GM19324 (cell line): ENCODE results near the gene ARID5B.
"Not testable (repeated sequence)": the region's sequence is repeated elsewhere in the genome, so short reads cannot be mapped to it uniquely, and the experiment has no call there.

Source experiments
- ATAC-seq: cut with Tn5 transposase; IDR thresholded peaks from one replicate; pipeline ENCODE4 v1.9.1; 2021; ENCODE audit warnings: mild to moderate bottlenecking, moderate library complexity; ENCODE audit not compliant: unreplicated experiment, low FRiP score

The ARID5B gene, protein sequence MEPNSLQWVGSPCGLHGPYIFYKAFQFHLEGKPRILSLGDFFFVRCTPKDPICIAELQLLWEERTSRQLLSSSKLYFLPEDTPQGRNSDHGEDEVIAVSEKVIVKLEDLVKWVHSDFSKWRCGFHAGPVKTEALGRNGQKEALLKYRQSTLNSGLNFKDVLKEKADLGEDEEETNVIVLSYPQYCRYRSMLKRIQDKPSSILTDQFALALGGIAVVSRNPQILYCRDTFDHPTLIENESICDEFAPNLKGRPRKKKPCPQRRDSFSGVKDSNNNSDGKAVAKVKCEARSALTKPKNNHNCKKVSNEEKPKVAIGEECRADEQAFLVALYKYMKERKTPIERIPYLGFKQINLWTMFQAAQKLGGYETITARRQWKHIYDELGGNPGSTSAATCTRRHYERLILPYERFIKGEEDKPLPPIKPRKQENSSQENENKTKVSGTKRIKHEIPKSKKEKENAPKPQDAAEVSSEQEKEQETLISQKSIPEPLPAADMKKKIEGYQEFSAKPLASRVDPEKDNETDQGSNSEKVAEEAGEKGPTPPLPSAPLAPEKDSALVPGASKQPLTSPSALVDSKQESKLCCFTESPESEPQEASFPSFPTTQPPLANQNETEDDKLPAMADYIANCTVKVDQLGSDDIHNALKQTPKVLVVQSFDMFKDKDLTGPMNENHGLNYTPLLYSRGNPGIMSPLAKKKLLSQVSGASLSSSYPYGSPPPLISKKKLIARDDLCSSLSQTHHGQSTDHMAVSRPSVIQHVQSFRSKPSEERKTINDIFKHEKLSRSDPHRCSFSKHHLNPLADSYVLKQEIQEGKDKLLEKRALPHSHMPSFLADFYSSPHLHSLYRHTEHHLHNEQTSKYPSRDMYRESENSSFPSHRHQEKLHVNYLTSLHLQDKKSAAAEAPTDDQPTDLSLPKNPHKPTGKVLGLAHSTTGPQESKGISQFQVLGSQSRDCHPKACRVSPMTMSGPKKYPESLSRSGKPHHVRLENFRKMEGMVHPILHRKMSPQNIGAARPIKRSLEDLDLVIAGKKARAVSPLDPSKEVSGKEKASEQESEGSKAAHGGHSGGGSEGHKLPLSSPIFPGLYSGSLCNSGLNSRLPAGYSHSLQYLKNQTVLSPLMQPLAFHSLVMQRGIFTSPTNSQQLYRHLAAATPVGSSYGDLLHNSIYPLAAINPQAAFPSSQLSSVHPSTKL

GRCh38 chr10:61900829-61901792, at the start of gene ARID5B:
TSS of gene ARID5B (plus strand) at chr10:61901699. CDS start at chr10:61901710, 11 bp downstream.
- ATAC-seq = no peak

DNA sequence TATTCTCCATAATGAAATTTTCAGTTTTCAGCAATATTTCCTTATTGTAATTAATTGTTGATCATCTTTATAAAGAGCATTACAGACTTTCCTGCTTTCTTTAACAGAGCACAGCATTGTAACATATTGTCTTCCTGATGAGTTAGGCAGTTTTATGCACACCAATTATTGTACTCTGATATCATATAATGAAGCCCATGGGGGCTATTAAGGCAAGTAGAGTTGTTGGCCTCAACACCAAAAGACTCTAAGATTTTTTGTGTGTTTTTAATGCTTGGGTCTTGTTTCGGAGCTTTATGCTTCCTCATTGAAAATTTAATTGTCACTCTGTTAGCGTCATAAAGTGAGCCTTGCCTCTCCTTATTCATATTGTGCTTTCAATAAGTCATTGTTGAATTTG, 49.2 kb upstream of the ARID5B start:
- no peak for ATAC-seq

- ATAC-seq = no peak
Observed at GRCh38 chr10:61855771-61856170, 45.7 kb upstream of the ARID5B start.

- no peak for ATAC-seq
Observed at GRCh38 chr10:61857746-61858145, 43.8 kb upstream of the ARID5B start.

DNA sequence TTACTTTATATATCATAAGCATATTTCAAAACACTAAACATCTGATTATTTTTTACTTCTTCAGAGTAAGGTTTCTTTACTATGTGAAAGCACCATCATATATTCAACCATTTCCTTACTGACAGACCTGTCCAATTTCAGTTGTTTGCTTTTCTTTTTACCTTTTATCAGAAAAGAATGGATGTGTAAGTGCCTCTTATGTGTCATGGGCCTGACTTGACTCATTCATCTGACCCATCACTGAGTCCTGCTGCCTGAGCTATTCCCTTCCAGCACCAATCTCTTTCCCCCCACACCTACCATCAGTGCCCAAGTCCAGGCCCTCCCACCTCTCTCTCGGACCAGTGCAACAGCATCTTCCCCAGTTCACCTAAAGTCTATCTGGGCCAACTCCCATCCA, 41.7 kb upstream of the ARID5B start:
- no peak for ATAC-seq

DNA sequence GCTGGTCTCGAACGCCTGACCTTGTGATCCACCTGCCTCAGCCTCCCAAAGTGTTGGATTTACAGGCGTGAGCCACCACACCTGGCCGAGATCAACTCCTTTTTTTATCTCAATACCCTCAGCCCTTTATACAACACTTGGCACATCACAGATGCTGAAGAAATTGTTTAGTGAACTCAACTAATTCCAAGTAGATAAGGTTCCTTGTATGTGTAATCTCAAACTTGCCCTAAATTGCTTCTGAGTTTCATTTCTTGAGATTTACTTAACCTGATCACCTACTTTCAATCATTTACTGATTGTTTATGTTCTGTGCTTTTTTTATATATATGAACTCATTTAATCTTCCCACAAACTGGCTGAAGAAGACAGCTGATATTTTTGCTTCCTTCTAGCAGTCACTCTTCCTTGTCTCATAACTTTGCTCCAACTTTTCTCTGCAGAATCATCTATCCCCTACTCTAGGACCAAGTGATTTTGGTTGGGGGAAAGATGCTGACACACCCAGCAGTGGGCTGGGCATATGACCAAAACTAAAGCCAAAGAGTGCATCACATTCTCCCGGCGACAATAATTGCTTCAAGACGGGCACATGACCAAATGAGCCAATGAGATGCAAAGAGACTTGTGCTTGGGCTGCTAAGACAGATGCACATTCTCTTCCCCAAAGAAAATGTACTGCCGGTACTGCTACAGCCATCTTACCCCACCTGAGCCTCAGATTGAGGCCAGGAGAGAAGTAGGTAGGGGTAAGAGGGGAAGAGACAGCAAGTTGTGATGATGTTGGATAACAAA, 40.3 kb upstream of the ARID5B start:
- ATAC-seq = no peak

- no peak for ATAC-seq
Observed at GRCh38 chr10:61863981-61864380, 37.5 kb upstream of the ARID5B start.

- ATAC-seq = no peak
Observed at GRCh38 chr10:61866700-61867368, 34.7 kb upstream of the ARID5B start.

DNA sequence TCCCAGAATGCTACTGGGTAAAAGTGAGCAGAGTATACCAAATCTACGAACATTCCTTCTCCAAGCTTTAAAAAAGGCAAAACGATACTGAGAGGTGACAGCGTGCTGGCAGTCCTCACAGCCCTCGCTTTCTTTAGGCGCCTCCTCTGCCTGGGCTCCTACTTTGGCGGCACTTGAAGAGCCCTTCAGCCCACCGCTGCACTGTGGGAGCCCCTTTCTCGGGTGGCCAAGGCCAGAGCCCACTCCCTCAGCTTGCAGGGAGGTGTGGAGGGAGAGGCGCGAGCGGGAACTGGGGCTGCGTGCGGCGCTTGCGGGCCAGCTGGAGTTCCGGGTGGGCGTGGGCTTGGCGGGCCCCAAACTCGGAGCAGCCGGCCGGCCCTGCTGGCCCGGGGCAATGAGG, 34.1 kb upstream of the ARID5B start:
- not testable (repeated sequence) for ATAC-seq

DNA sequence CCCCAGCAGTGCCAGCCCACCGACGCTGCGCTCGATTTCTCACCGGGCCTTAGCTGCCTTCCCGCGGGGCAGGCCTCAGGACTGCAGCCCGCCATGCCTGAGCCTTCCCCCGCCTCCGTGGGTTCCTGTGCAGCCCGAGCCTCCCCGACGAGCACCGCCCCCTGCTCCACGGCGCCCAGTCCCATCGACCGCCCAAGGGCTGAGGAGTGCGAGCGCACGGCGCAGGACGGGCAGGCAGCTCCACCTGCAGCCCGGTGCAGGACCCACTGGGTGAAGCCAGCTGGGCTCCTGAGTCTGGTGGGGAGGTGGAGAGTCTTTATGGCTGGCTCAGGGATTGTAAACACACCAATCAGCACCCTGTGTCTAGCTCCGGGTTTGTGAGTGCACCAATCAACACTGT, 33.7 kb upstream of the ARID5B start:
- not testable (repeated sequence) for ATAC-seq

DNA sequence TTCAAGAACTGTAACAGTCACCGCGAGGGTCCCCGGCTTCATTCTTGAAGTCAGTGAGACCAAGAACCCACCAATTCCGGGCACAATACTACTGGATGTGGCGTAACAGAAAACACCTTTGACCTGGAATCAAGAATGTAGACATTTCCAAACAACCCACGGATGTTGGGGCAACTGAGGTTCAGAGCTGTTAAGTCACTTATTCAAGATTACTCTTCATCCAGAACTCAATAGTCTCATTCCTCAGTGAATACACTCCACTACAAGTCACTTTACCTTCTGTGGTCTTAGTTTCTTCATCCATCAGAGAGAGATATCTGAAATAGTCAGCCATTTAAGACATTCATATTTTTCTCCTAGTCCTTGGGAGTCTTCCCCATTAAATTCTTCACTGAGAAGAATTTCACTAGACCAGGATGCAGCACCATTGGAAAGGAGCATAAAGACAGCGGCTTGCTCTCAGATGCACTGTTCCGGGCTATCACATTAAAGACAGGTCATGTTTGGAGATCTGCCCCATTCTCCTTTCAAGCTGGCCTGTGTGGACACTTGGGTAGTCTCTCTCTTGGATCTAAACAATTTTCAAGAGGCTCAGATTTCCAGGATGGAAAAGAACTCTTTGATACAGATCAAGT, 32.3 kb upstream of the ARID5B start:
- ATAC-seq = no peak

DNA sequence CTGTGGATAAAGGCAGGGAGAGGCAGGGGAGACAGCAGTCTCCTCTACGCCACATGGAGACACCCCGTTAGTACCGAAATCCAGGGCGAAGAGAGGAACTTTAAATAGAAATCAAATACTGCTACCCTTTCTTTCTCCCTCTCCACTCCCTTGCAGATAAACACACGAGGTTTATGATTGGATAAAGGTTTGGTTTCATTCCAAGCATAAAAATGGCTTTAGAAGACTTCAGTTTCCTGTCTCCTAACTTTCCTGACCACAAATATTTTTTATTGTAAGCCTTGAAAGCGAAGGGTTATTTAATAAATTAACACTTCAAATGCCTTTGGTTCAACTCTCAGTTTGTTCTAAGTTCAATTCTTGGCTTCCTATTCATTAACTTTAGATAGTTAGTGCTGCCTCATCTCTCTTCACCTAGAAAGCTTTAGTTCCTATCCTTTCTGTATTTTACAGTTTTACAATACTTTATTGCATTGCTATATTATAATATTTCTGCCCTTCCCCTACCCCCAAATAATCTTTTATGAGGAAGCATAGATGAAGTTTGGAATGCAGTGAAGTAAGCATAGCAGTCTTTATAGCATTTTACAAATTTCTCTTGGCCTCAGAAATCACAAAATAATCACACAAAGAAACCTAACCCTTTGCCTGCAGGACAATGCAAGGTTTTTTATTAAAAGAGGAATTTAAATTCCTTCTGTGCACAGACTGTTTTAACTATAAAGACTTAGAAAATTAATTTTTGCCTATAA, 31.5 kb upstream of the ARID5B start:
- ATAC-seq = no peak

- ATAC-seq = no peak
Observed at GRCh38 chr10:61870526-61870895, 31.0 kb upstream of the ARID5B start.

GRCh38 chr10:61871487-61871886, 30.0 kb upstream of the ARID5B start:
- ATAC-seq = no peak

- no peak for ATAC-seq
Observed at GRCh38 chr10:61877887-61878739, 23.4 kb upstream of the ARID5B start.

DNA sequence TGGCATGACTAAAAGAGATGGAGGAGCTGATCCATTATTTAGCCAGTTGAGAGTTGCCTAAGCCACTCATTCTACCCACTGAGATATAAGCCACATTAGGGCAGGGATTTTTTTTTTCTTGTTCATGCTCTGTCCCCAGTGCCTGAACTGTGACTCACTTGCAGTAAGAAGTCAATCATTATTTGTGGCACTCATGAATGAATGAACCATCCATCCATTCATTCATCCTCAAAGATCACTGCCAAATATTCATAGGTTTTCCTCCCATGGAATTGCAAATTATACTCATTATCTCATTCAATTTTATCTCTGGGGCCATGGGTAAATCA, 22.8 kb upstream of the ARID5B start:
- ATAC-seq = no peak
